Ishikawa (cell line): ENCODE data around the gene GPATCH3.
A peak's percentile ranks its signal among the peaks of the same experiment; 100 is the strongest.

Experiments used
- CEBPB ChIP-seq: IDR thresholded peaks from 2 replicates; pipeline ENCODE4 v1.6.1; 2012
- CREB1 ChIP-seq: IDR thresholded peaks from 2 replicates; pipeline ENCODE4 v1.6.1; 2012; ENCODE audit warnings: low read depth
- EGR1 ChIP-seq: IDR thresholded peaks from 2 replicates; pipeline ENCODE4 v1.6.1; 2012
- EP300 ChIP-seq: IDR thresholded peaks from 2 replicates; pipeline ENCODE4 v1.6.1; 2012; ENCODE audit warnings: borderline replicate concordance
- FOXM1 ChIP-seq: IDR thresholded peaks from 2 replicates; pipeline ENCODE4 v1.6.1; 2012; ENCODE audit warnings: low read depth, borderline replicate concordance
- NFIC ChIP-seq: IDR thresholded peaks from 2 replicates; pipeline ENCODE4 v1.6.1; 2012
- RAD21 ChIP-seq: IDR thresholded peaks from 2 replicates; pipeline ENCODE4 v1.6.1; 2012; ENCODE audit warnings: low read depth
- TAF1 ChIP-seq: IDR thresholded peaks from 2 replicates; pipeline ENCODE4 v1.6.1; 2012; ENCODE audit warnings: low read depth, mild to moderate bottlenecking
- TCF12 ChIP-seq: IDR thresholded peaks from 2 replicates; pipeline ENCODE4 v1.6.1; 2012; ENCODE audit warnings: low read depth
- TEAD4 ChIP-seq: IDR thresholded peaks from 2 replicates; pipeline ENCODE4 v1.6.1; 2012
- YY1 ChIP-seq: IDR thresholded peaks from 2 replicates; pipeline ENCODE4 v1.6.1; 2012; ENCODE audit warnings: low read depth
- ZBTB7A ChIP-seq: IDR thresholded peaks from 2 replicates; pipeline ENCODE4 v1.6.1; 2012; ENCODE audit warnings: low read depth
- TF ChIP-seq, protein P1 (sequence below): IDR thresholded peaks from 2 replicates; pipeline ENCODE4 v1.6.1; 2012
- TF ChIP-seq, protein P2 (sequence below): IDR thresholded peaks from 2 replicates; pipeline ENCODE4 v1.6.1; 2012
- TF ChIP-seq, protein P3 (sequence below): IDR thresholded peaks from 2 replicates; pipeline ENCODE4 v1.6.1; 2012; ENCODE audit warnings: low read depth, mild to moderate bottlenecking

The GPATCH3 gene

DNA sequence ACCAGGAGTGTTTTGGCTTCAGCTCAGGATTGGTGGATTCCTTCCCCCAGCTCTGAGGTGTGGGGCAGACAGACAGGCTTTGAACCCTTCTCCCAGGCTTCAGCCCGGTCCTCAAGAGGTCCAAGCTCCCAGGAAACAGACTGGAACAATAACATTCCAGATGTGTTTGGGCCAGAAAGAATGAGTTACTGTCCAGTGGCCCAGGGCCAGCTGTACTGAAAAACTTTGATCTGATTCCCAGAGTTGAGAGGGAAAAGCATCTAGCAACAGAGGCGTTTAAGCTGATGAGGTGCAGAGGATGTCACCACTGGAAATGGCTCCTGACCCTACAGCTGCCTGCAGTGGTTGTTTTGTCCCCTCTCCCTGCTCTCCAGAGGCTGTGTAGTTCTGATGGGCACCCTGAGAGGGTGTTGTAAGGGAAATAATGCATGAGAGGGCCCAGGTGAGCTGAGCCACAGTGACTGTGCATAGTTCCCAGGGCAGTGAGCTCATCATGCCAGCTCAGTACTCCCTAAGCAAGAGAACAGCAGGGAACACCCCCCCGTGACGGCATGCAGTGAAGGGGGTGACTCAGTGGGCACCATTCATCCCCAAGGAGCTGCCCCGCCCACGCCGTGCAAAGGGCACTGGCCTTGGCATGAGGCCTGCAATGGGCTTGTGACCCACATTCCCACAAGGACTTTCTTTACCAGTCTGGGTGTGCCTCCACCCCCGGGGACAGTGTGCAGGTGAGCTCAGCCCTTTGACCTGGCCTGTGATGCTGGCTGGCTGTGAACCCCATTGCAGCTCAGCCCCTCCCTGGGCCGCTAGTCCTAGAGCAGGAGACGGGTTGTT is 51.1 kb downstream of the GPATCH3 start:
- TF ChIP-seq RAD21 (peak; percentile 24; the same call in 1 of the 2 replicates), FOXM1 (0 out of 2 replicates have a peak, but pooled peaks have one; percentile 18), CEBPB (no peak), TCF12 (peak; percentile 86), NFIC (peak; percentile 85; the same call in 1 of the 2 replicates), EP300 (peak; percentile 88), TAF1 (no peak), EGR1 (peak; percentile 81), TEAD4 (peak; percentile 71), CREB1 (no peak), YY1 (no peak), ZBTB7A (peak; percentile 55; the same call in 1 of the 2 replicates)
- TF ChIP-seq, protein P1, sequence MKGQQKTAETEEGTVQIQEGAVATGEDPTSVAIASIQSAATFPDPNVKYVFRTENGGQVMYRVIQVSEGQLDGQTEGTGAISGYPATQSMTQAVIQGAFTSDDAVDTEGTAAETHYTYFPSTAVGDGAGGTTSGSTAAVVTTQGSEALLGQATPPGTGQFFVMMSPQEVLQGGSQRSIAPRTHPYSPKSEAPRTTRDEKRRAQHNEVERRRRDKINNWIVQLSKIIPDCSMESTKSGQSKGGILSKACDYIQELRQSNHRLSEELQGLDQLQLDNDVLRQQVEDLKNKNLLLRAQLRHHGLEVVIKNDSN = peak; percentile 58
- TF ChIP-seq, protein P2, sequence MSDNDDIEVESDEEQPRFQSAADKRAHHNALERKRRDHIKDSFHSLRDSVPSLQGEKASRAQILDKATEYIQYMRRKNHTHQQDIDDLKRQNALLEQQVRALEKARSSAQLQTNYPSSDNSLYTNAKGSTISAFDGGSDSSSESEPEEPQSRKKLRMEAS = peak; percentile 62
- TF ChIP-seq, protein P3, sequence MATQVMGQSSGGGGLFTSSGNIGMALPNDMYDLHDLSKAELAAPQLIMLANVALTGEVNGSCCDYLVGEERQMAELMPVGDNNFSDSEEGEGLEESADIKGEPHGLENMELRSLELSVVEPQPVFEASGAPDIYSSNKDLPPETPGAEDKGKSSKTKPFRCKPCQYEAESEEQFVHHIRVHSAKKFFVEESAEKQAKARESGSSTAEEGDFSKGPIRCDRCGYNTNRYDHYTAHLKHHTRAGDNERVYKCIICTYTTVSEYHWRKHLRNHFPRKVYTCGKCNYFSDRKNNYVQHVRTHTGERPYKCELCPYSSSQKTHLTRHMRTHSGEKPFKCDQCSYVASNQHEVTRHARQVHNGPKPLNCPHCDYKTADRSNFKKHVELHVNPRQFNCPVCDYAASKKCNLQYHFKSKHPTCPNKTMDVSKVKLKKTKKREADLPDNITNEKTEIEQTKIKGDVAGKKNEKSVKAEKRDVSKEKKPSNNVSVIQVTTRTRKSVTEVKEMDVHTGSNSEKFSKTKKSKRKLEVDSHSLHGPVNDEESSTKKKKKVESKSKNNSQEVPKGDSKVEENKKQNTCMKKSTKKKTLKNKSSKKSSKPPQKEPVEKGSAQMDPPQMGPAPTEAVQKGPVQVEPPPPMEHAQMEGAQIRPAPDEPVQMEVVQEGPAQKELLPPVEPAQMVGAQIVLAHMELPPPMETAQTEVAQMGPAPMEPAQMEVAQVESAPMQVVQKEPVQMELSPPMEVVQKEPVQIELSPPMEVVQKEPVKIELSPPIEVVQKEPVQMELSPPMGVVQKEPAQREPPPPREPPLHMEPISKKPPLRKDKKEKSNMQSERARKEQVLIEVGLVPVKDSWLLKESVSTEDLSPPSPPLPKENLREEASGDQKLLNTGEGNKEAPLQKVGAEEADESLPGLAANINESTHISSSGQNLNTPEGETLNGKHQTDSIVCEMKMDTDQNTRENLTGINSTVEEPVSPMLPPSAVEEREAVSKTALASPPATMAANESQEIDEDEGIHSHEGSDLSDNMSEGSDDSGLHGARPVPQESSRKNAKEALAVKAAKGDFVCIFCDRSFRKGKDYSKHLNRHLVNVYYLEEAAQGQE = no peak

DNA sequence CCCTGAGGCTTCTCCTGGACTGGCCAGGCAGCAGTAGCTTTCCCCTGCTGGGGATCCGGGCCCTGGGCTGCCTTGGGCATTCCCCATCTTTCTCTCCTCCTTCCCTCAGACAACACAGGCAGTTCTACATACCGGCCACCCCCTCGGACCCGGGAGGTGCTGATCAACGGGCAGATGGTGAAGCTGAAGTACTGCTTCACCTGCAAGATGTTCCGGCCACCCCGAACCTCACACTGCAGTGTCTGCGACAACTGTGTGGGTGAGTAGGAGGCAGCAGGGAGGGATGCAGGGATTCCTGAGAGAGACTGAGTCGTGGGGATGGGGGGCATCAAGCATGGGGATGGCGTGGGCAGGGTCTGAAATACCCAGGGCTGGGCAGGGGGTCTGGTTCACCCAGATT is 51.8 kb downstream of the GPATCH3 start:
- TF ChIP-seq, protein P3 = no peak
- no peak for TF ChIP-seq NFIC
- TF ChIP-seq CREB1 = no peak
- TF ChIP-seq TEAD4 = no peak
- TF ChIP-seq ZBTB7A = no peak
- no peak for TF ChIP-seq YY1
- TF ChIP-seq EP300 = no peak
- TF ChIP-seq EGR1 = no peak
- no peak for TF ChIP-seq CEBPB
- TF ChIP-seq, protein P1 = no peak
- TF ChIP-seq TAF1 = no peak
- no peak for TF ChIP-seq FOXM1
- TF ChIP-seq, protein P2 = no peak
- no peak for TF ChIP-seq RAD21
- no peak for TF ChIP-seq TCF12

DNA sequence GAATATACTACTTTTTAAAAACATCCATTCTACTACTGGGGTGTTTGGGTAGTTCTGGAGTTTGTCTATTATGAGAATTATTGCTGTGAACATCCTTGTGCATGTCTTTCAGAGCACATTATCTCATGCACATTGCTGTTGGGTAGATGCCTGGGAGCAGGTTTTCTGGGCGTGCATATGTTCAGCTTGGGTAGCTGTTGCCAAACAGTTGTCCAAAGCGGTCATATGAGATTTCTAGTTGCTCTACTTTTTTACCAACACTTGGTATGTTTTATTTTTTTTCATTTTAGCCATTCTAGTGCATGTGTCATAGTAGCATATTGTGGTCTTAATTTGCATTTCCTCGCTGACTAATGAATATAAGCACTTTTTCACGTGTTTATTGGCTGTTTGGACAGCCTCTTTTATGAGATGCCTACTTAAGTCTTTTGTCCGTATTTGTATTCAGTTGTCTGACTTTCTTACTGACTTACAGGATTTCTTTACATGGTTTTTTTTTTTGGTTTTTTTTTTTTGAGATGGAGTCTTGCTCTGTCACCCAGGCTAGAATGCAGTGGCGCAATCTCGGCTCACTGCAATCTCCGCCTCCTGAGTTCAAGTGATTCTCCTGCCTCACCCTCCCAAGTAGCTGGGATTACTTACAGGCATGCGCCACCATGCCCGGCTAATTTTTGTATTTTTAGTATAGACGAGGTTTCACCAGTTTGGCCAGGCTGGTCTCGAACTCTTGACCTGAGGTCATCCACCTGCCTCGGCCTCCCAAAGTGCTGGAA is 55.7 kb downstream of the GPATCH3 start:
- TF ChIP-seq EGR1 (no peak), TAF1 (no peak), YY1 (no peak), ZBTB7A (no peak), RAD21 (no peak)
- TF ChIP-seq, protein P3 = no peak
- TF ChIP-seq, protein P1 = no peak
